Loucy (cell line): ENCODE data around the gene WEE2.
A peak's percentile ranks its signal among the peaks of the same experiment; 100 is the strongest.

Source experiments
- H2AFZ ChIP-seq: fragments of 200-600 bp; sonication (generic); 2 replicates; pipeline ENCODE4 v1.6.0; 2016; ENCODE audit warnings: antibody characterized with exemption, mild to moderate bottlenecking, low read length, moderate library complexity
- H3F3A ChIP-seq: fragments of 200-600 bp; 2 replicates; pipeline ENCODE4 v1.6.0; 2016; ENCODE audit warnings: antibody characterized with exemption, low read depth, mild to moderate bottlenecking
- H3K27me3 ChIP-seq: fragments of 200-600 bp; sonication (generic); 2 replicates; pipeline ENCODE4 v1.6.1; 2014; ENCODE audit warnings: low read length, mild to moderate bottlenecking; ENCODE audit not compliant: insufficient read depth, poor library complexity, severe bottlenecking
- H3K36me3 ChIP-seq: fragments of 200-600 bp; sonication (generic); 2 replicates; pipeline ENCODE4 v1.6.1; 2016; ENCODE audit warnings: low read length; ENCODE audit not compliant: insufficient read depth
- H3K4me1 ChIP-seq: fragments of 200-600 bp; sonication (generic); 2 replicates; pipeline ENCODE4 v1.5.1; 2014; ENCODE audit warnings: low read length, mild to moderate bottlenecking; ENCODE audit not compliant: insufficient read depth, poor library complexity, severe bottlenecking
- H3K4me2 ChIP-seq: fragments of 200-600 bp; sonication (generic); 2 replicates; pipeline ENCODE4 v1.6.0; 2014; ENCODE audit warnings: antibody characterized with exemption, low read length, low read depth, mild to moderate bottlenecking; ENCODE audit not compliant: poor library complexity, severe bottlenecking
- H3K4me3 ChIP-seq: fragments of 200-600 bp; sonication (generic); 2 replicates; pipeline ENCODE4 v1.5.1; 2014; ENCODE audit warnings: low read length, mild to moderate bottlenecking, mixed read lengths; ENCODE audit not compliant: poor library complexity, severe bottlenecking
- H3K79me2 ChIP-seq: fragments of 200-600 bp; sonication (generic); 2 replicates; pipeline ENCODE4 v1.6.1; 2014; ENCODE audit warnings: low read length; ENCODE audit not compliant: insufficient read depth
- H3K9ac ChIP-seq: fragments of 200-600 bp; sonication (generic); 2 replicates; pipeline ENCODE4 v1.6.0; 2014; ENCODE audit warnings: mild to moderate bottlenecking, low read depth, low read length, moderate library complexity; ENCODE audit not compliant: poor library complexity, severe bottlenecking
- H3K9me2 ChIP-seq: fragments of 200-600 bp; sonication (generic); replicated peaks from 2 replicates; pipeline ENCODE4 v1.6.1; 2016; ENCODE audit warnings: low read depth, low read length, mixed read lengths
- H3K9me3 ChIP-seq: fragments of 200-600 bp; sonication (generic); 2 replicates; pipeline ENCODE4 v1.6.1; 2014; ENCODE audit warnings: mild to moderate bottlenecking, antibody characterized with exemption, low read length, low read depth; ENCODE audit not compliant: insufficient read depth
- H4K20me1 ChIP-seq: fragments of 200-600 bp; sonication (generic); 2 replicates; pipeline ENCODE4 v1.6.0; 2014; ENCODE audit warnings: antibody characterized with exemption, low read length, mild to moderate bottlenecking; ENCODE audit not compliant: insufficient read depth, poor library complexity, severe bottlenecking
- EZH2phosphoT487 ChIP-seq: fragments of 200-600 bp; IDR thresholded peaks from 2 replicates; pipeline ENCODE4 v1.6.1; 2018; ENCODE audit warnings: antibody characterized with exemption, mild to moderate bottlenecking, moderate library complexity, borderline replicate concordance
- TF ChIP-seq, protein P1 (sequence below): fragments of 200-600 bp; sonication (generic); conservative IDR thresholded peaks from 2 replicates; pipeline ENCODE4 v1.5.1; 2014; ENCODE audit warnings: mild to moderate bottlenecking, antibody characterized with exemption, low read length

WEE2 gene

DNA sequence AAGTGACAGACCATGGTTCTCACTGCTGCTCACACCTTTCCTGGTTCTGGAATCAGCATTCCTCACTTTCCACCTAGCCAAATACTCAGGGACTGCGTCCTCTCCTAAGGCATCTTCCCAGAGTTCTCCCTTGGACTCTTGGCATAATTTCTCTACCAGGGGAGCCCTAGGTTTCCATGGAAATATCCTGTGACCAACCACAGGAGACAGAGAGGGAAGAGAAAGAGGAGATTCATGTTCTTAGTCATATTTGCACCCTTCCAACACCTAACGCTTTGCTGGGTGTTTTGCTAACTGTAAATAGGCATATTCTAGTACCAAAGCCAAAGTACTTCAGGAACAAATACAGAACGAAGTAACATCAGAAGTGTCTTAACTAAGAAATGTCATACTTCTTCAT, 34.8 kb upstream of the WEE2 start:
- Histone ChIP-seq H3K9me3 (no peaks in the 10 kb centered on the region), H3K4me2 (no peak overlapping the region), H4K20me1 (no peaks in the 10 kb centered on the region), H2AFZ (no peak overlapping the region), H3F3A (no peaks in the 10 kb centered on the region), H3K9me2 (no peaks in the 10 kb centered on the region), H3K4me1 (no peaks in the 10 kb centered on the region), H3K36me3 (peaks cover 30% of the 10 kb centered on the region; the same call in 1 of the 2 replicates), H3K79me2 (no peaks in the 10 kb centered on the region), H3K4me3 (no peak overlapping the region), H3K27me3 (no peaks in the 10 kb centered on the region), H3K9ac (no peak overlapping the region)
- TF ChIP-seq EZH2phosphoT487 = no peak
- TF ChIP-seq, protein P1, sequence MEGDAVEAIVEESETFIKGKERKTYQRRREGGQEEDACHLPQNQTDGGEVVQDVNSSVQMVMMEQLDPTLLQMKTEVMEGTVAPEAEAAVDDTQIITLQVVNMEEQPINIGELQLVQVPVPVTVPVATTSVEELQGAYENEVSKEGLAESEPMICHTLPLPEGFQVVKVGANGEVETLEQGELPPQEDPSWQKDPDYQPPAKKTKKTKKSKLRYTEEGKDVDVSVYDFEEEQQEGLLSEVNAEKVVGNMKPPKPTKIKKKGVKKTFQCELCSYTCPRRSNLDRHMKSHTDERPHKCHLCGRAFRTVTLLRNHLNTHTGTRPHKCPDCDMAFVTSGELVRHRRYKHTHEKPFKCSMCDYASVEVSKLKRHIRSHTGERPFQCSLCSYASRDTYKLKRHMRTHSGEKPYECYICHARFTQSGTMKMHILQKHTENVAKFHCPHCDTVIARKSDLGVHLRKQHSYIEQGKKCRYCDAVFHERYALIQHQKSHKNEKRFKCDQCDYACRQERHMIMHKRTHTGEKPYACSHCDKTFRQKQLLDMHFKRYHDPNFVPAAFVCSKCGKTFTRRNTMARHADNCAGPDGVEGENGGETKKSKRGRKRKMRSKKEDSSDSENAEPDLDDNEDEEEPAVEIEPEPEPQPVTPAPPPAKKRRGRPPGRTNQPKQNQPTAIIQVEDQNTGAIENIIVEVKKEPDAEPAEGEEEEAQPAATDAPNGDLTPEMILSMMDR = no peak

DNA sequence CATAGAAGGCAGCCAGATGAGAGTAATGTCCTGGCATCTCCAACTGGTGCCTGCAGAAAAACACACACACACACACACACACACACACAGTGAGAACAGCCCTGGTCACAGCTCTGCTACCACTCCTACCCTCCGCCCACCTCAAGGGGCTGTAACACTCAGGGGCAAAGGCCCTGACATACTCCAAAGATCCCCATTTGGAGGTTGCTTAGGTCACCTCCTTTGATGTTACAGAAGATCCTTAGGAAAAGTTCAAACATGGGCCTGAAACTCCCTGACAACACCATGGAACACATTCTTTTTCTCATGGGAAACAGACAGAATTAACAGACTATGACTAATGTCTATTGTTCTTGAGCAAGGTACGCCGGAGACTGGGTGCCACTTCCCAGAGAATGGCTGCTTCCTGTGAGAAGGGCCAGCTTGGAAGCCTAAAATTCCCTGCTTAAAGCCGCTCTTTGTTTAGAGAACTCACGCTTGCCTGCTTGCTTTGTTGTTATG, 33.9 kb upstream of the WEE2 start:
- Histone ChIP-seq H3K36me3 (peaks cover 30% of the 10 kb centered on the region; the same call in 1 of the 2 replicates), H4K20me1 (no peaks in the 10 kb centered on the region), H2AFZ (no peak overlapping the region), H3K9me2 (no peaks in the 10 kb centered on the region), H3K4me3 (no peak overlapping the region), H3K4me2 (no peak overlapping the region), H3K27me3 (no peaks in the 10 kb centered on the region), H3K79me2 (no peaks in the 10 kb centered on the region), H3K4me1 (no peaks in the 10 kb centered on the region), H3K9me3 (no peaks in the 10 kb centered on the region), H3F3A (no peaks in the 10 kb centered on the region), H3K9ac (no peak overlapping the region)
- TF ChIP-seq EZH2phosphoT487 = no peak
- TF ChIP-seq, protein P1 = no peak

DNA sequence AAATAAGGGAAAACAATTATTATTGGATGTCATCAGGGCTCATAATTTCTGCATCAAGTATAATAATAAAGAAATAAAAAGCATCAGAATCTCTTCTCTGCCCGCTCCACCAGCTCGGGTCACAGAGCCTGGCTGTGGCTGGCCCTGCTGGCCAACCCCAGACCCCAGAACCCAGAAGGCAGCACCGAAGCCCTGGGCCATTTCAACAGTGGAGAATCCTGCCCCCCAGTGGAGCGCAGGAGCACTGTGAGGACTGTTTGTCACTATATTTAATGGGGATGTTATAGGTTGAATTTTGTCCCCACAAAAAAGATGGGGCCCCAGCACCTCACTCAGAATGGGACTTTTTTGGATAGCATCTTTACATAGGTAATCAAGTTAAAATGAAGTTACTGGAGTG, 33.5 kb upstream of the WEE2 start:
- Histone ChIP-seq H3K27me3 (no peaks in the 10 kb centered on the region), H3K36me3 (peaks cover 31% of the 10 kb centered on the region; the same call in 1 of the 2 replicates), H3F3A (no peaks in the 10 kb centered on the region), H3K4me3 (no peak overlapping the region), H2AFZ (no peak overlapping the region), H4K20me1 (no peaks in the 10 kb centered on the region), H3K9me3 (no peaks in the 10 kb centered on the region), H3K9ac (no peak overlapping the region), H3K4me1 (no peaks in the 10 kb centered on the region), H3K79me2 (no peaks in the 10 kb centered on the region), H3K4me2 (no peak overlapping the region), H3K9me2 (no peaks in the 10 kb centered on the region)
- no peak for TF ChIP-seq EZH2phosphoT487
- TF ChIP-seq, protein P1 = peak; percentile 75
